ENCODE results near the gene OPTN. TPM values are rescaled to one million over a fixed set of nuclear protein-coding genes. Genes with fewer than 3 reads are reported as not detected.
"Not testable (repeated sequence)": the region's sequence is repeated elsewhere in the genome, so short reads cannot be mapped to it uniquely, and the experiment has no call there.

Gene OPTN
- total and polyA plus RNA-seq, 4 donors = 54.3 to 68.5 (median 61.0) TPM

GRCh38 chr10:13068071-13068470 is 31.9 kb upstream of the OPTN start:
- H3K36me3 ChIP-seq (ENCODE audit: control insufficient read depth, insufficient read depth, low read length) = no peaks in the 10 kb centered on the region
- 79% methylated on average over 2 of the region's 5 CpGs for WGBS (ENCODE audit: insufficient coverage)

DNA sequence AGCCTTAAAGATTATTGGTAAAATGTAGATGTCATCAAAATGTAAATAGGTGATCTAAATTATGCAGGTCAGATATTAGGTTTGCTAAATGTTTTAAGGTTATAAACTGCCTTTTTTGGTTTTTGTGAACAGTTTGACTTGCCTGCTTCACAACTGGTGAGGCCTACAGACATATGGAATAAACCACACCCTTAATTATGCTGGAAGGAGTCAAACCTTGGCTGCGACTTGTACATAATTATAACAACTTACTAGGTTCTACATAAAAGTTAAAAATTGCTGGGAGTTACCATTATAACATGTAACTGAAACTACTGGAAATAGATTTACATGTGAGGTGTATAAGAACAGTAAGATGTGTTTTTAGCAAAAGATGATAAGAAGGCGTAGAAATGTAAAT is 31.5 kb upstream of the OPTN start:
- no peak overlapping the region for H3K27ac ChIP-seq (ENCODE audit: low read depth, low read length)
- no peaks in the 10 kb centered on the region for H3K36me3 ChIP-seq (ENCODE audit: control insufficient read depth, insufficient read depth, low read length)
- H3K27me3 ChIP-seq (ENCODE audit: control insufficient read depth, insufficient read depth, low read length) = no peaks in the 10 kb centered on the region
- 92% methylated on average over 1 of the region's 2 CpGs for WGBS (ENCODE audit: insufficient coverage)
- H3K9me3 ChIP-seq (ENCODE audit: control insufficient read depth, insufficient read depth, low read length) = no peaks in the 10 kb centered on the region
- H3K4me1 ChIP-seq (ENCODE audit: control insufficient read depth, insufficient read depth, low read length) = no peaks in the 10 kb centered on the region
- no peak for DNase-seq (ENCODE audit: low read depth in 4 of 6, low spot score in 6 of 6)
- H3K4me3 ChIP-seq (ENCODE audit: low read depth, low read length) = no peak overlapping the region

More at GRCh38 chr10:13068071-13068470, 31.9 kb upstream of the OPTN start:
- peak in 1 of 6 donors; percentile 55 for DNase-seq (ENCODE audit: low read depth in 4 of 6, low spot score in 6 of 6)
- Histone ChIP-seq H3K27me3 (ENCODE audit: control insufficient read depth, insufficient read depth, low read length) (no peaks in the 10 kb centered on the region), H3K27ac (ENCODE audit: low read depth, low read length) (no peak overlapping the region), H3K9me3 (ENCODE audit: control insufficient read depth, insufficient read depth, low read length) (no peaks in the 10 kb centered on the region), H3K4me3 (ENCODE audit: low read depth, low read length) (no peak overlapping the region), H3K4me1 (ENCODE audit: control insufficient read depth, insufficient read depth, low read length) (no peaks in the 10 kb centered on the region)

GRCh38 chr10:13072339-13072738 is 27.6 kb upstream of the OPTN start:
- no peaks in the 10 kb centered on the region for H3K27me3 ChIP-seq (ENCODE audit: control insufficient read depth, insufficient read depth, low read length)
- H3K27ac ChIP-seq (ENCODE audit: low read depth, low read length) = no peak overlapping the region
- no peaks in the 10 kb centered on the region for H3K9me3 ChIP-seq (ENCODE audit: control insufficient read depth, insufficient read depth, low read length)
- no peaks in the 10 kb centered on the region for H3K4me1 ChIP-seq (ENCODE audit: control insufficient read depth, insufficient read depth, low read length)
- WGBS (ENCODE audit: insufficient coverage) = 100% methylated on average over 1 of the region's 3 CpGs
- DNase-seq (ENCODE audit: low read depth in 4 of 6, low spot score in 6 of 6) = no peak
- no peak overlapping the region for H3K4me3 ChIP-seq (ENCODE audit: low read depth, low read length)
- H3K36me3 ChIP-seq (ENCODE audit: control insufficient read depth, insufficient read depth, low read length) = no peaks in the 10 kb centered on the region

DNA sequence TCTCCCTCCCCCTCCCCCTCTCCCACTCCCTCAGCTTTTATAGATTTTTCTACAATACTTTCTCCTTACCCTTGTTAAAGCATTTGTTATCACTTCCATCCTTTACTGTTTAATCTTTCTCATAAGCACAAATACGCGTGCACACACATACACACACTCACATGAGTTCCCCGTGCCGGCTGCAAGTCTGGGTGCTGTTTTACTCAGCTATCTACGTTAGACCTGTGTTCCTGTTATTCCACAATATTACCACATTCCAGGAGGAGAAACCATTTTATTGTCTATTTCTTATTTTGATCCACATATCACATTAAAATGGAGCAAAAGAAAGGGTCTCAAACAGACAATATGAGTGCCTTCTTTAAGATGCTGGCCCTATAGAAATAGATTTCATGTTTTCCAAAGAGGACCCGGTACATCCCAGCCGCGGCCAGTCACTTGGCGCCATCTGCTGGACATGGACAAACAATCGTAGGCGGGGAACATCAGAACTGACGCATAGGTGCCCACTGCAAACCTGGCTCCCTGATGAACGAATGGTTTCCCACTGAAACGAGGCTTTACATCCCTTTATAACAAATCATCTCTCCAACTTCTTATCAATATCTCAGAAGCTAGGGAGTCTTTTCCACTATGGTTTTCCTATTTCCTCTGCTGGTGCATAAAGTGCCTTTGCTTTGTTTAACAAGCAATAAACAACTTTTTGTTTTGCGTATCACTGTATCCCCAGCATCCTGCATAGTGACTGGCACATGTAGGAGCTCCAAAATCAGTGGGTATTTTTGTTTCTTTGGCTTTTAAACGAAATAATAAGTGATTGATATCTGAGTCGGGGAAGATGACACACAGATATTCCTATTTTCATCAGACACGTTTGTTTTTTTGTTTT is 25.2 kb upstream of the OPTN start:
- peak; percentile 38 to 95 (median 71) for DNase-seq (ENCODE audit: low read depth in 4 of 6, low spot score in 6 of 6)
- H3K27me3 ChIP-seq (ENCODE audit: control insufficient read depth, insufficient read depth, low read length) = no peaks in the 10 kb centered on the region
- no peak overlapping the region for H3K27ac ChIP-seq (ENCODE audit: low read depth, low read length)
- no peaks in the 10 kb centered on the region for H3K9me3 ChIP-seq (ENCODE audit: control insufficient read depth, insufficient read depth, low read length)
- no peaks in the 10 kb centered on the region for H3K4me1 ChIP-seq (ENCODE audit: control insufficient read depth, insufficient read depth, low read length)
- no peaks in the 10 kb centered on the region for H3K36me3 ChIP-seq (ENCODE audit: control insufficient read depth, insufficient read depth, low read length)
- no peak overlapping the region for H3K4me3 ChIP-seq (ENCODE audit: low read depth, low read length)
- 22% methylated on average over 13 of the region's 18 CpGs for WGBS (ENCODE audit: insufficient coverage)

DNA sequence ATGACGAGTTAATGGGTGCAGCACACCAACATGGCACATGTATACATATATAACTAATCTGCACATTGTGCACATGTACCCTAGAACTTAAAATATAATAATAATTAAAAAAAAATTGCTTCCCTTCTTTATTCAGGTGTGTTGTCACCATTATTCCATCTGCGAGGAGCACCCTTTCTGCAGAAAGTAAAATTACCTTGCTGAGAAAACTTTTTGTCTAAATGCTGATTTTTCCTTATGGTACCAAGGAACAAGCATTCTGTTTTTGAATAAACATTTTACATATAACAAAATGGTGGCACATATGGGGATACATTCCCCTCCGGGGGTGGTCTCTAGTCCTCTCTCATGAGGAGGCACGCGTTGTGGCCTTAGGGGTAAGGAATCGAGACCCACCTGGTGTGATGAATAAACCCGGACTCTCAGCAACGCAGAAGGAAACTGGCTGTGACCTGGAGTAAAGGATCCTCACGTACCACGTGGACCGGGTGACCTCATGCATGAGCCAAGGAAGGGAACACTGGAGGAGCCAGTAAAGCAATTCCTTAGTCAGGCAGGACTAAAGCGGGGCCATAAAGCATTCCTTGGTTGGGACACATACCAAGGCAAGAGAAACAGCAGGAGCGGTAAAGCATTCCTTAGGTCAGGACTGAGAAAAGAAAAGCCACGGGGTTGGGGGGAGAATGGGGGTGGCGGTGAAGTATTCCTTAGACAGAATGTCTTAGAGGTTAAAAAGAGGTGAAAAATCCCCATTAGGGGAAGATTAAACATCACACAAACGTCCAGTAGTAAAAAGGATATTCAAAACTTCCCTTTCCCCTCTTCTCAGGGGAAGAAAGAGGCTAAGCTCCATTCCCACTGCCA is 20.8 kb upstream of the OPTN start:
- H3K9me3 ChIP-seq (ENCODE audit: control insufficient read depth, insufficient read depth, low read length) = no peaks in the 10 kb centered on the region
- no peaks in the 10 kb centered on the region for H3K4me1 ChIP-seq (ENCODE audit: control insufficient read depth, insufficient read depth, low read length)
- 80% methylated on average over 10 of the region's 16 CpGs for WGBS (ENCODE audit: insufficient coverage)
- no peak overlapping the region for H3K4me3 ChIP-seq (ENCODE audit: low read depth, low read length)
- no peak for DNase-seq (ENCODE audit: low read depth in 4 of 6, low spot score in 6 of 6)
- H3K27me3 ChIP-seq (ENCODE audit: control insufficient read depth, insufficient read depth, low read length) = no peaks in the 10 kb centered on the region
- no peak overlapping the region for H3K27ac ChIP-seq (ENCODE audit: low read depth, low read length)
- H3K36me3 ChIP-seq (ENCODE audit: control insufficient read depth, insufficient read depth, low read length) = no peaks in the 10 kb centered on the region

- no peaks in the 10 kb centered on the region for H3K36me3 ChIP-seq (ENCODE audit: control insufficient read depth, insufficient read depth, low read length)
- H3K9me3 ChIP-seq (ENCODE audit: control insufficient read depth, insufficient read depth, low read length) = no peaks in the 10 kb centered on the region
- no peak overlapping the region for H3K27ac ChIP-seq (ENCODE audit: low read depth, low read length)
- peak in 1 of 6 donors; percentile 14 for DNase-seq (ENCODE audit: low read depth in 4 of 6, low spot score in 6 of 6)
- H3K27me3 ChIP-seq (ENCODE audit: control insufficient read depth, insufficient read depth, low read length) = no peaks in the 10 kb centered on the region
- H3K4me1 ChIP-seq (ENCODE audit: control insufficient read depth, insufficient read depth, low read length) = no peaks in the 10 kb centered on the region
- WGBS (ENCODE audit: insufficient coverage) = 50% methylated on average over 1 of the region's 2 CpGs
- H3K4me3 ChIP-seq (ENCODE audit: low read depth, low read length) = no peak overlapping the region
These were observed 20.2 kb upstream of the OPTN start for GRCh38 chr10:13079776-13080050.

DNA sequence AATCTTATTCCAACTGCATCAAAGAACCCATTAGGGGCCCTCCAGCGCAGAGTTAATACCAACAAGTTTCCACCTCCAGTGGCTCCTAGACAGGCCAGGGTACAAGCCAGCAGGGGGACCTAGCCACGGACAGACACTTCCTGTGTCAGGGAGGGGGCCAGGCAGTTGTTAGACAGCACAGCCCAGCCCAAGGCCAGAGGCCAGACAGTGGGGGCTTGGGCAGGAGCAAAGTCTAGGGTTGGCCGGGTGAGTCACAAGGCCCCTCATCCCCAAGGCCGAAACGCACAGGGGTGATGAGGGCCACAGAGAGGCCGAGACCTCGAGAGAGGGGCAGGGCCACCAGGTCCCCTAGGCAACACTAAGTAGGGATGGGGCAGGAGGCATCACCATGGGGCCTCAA is 19.3 kb upstream of the OPTN start:
- no peak for DNase-seq (ENCODE audit: low read depth in 4 of 6, low spot score in 6 of 6)
- H3K9me3 ChIP-seq (ENCODE audit: control insufficient read depth, insufficient read depth, low read length) = no peaks in the 10 kb centered on the region
- 75% methylated on average over 5 of the region's 7 CpGs for WGBS (ENCODE audit: insufficient coverage)

DNA sequence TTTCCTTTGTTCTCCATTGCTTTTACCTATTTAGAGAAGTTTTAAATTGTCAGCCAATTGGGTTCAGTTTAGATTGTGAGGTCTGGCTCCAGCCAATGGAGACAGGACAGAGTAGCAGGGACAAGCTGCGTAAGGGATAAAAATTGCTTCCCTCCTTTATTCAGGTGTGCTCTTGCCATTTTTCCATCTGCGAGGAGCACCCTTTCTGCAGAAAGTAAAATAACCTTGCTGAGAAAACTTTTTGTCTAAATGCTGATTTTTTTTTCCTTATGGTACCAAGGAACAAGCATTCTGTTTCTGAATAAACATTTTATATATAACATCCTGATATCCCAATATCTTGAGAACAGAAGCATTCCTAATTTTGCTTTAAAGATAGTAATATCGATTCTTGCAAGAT is 16.3 kb upstream of the OPTN start:
- not testable (repeated sequence) for H3K27me3 ChIP-seq (ENCODE audit: control insufficient read depth, insufficient read depth, low read length); H3K27ac ChIP-seq (ENCODE audit: low read depth, low read length); H3K4me1 ChIP-seq (ENCODE audit: control insufficient read depth, insufficient read depth, low read length); H3K4me3 ChIP-seq (ENCODE audit: low read depth, low read length); H3K9me3 ChIP-seq (ENCODE audit: control insufficient read depth, insufficient read depth, low read length); DNase-seq (ENCODE audit: low read depth in 4 of 6, low spot score in 6 of 6); H3K36me3 ChIP-seq (ENCODE audit: control insufficient read depth, insufficient read depth, low read length)
- 100% methylated on average over 1 of the region's 3 CpGs for WGBS (ENCODE audit: insufficient coverage)

More for the DNA sequence above, 19.3 kb upstream of the OPTN start:
- no peaks in the 10 kb centered on the region for H3K27me3 ChIP-seq (ENCODE audit: control insufficient read depth, insufficient read depth, low read length)
- no peak overlapping the region for H3K4me3 ChIP-seq (ENCODE audit: low read depth, low read length)
- no peak overlapping the region for H3K27ac ChIP-seq (ENCODE audit: low read depth, low read length)
- H3K36me3 ChIP-seq (ENCODE audit: control insufficient read depth, insufficient read depth, low read length) = no peaks in the 10 kb centered on the region
- H3K4me1 ChIP-seq (ENCODE audit: control insufficient read depth, insufficient read depth, low read length) = no peaks in the 10 kb centered on the region

DNA sequence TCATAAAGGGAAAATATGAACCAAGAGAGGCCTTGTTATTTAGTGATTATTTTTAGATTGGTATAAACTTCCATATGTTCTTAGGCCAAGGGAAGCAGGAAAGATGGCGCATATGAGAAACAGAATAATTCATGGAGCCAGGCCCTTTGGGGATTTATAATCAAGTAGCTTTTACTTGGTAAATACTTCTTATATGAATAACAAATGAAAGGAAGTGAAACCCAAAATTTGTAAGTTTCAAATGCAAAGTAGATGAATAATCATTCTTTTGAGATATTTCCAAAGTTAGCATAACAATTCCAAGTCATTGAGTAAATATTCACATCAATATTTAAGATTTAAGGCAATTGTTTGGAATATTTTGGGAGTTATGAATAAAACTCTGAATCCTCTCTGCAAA is 13.9 kb upstream of the OPTN start:
- Histone ChIP-seq H3K27me3 (ENCODE audit: control insufficient read depth, insufficient read depth, low read length) (no peaks in the 10 kb centered on the region), H3K9me3 (ENCODE audit: control insufficient read depth, insufficient read depth, low read length) (no peaks in the 10 kb centered on the region), H3K4me3 (ENCODE audit: low read depth, low read length) (no peak overlapping the region), H3K4me1 (ENCODE audit: control insufficient read depth, insufficient read depth, low read length) (no peaks in the 10 kb centered on the region), H3K36me3 (ENCODE audit: control insufficient read depth, insufficient read depth, low read length) (no peaks in the 10 kb centered on the region), H3K27ac (ENCODE audit: low read depth, low read length) (no peak overlapping the region)
- DNase-seq (ENCODE audit: low read depth in 4 of 6, low spot score in 6 of 6) = no peak
- WGBS (ENCODE audit: insufficient coverage) = no CpG with 5 or more reads among the region's 1 CpG

All from spinal cord (tissue), 10 donors.